Measurements from ENCODE around the gene XPO6. TPM values are rescaled to one million over a fixed set of nuclear protein-coding genes. Genes with fewer than 3 reads are reported as not detected.

The XPO6 gene
- polyA plus RNA-seq, 1 of the 3 experiments (the other 2 are of a cell fraction) = 97.1 TPM

GRCh38 chr16:28205974-28206373 is 5.8 kb downstream of the XPO6 start:
- 94% methylated on average over 4 of the region's 4 CpGs for WGBS (ENCODE audit: low lambda C conversion rate)
- CTCF ChIA-PET = no interaction called here
- Histone ChIP-seq H3K27ac (ENCODE audit: low read depth in 2 of 2, low read length in 1 of 2) (no peak overlapping the region), H3K27me3 (ENCODE audit: insufficient read depth) (no peaks in the 10 kb centered on the region), H3K9me2 (no peaks in the 10 kb centered on the region), H4K20me1 (ENCODE audit: insufficient read depth) (peaks cover 90% of the 10 kb centered on the region), H3K4me2 (no peak overlapping the region), H3K9ac (no peak overlapping the region), H3F3A (replicated peaks; ENCODE audit: insufficient read depth) (no peaks in the 10 kb centered on the region), H3K79me2 (ENCODE audit: insufficient read depth) (peaks cover 100% of the 10 kb centered on the region), H3K4me1 (ENCODE audit: control insufficient read depth in 1 of 2, insufficient read depth in 2 of 2, low read depth in 1 of 2, low read length in 1 of 2) (peaks cover 9 to 10% of the 10 kb centered on the region in 2 experiments; a peak in 2 of 4 replicates), H2AFZ (ENCODE audit: low read depth) (no peak overlapping the region), H3K36me3 (replicated peaks in 1 of 2; ENCODE audit: control insufficient read depth in 1 of 2, insufficient read depth in 2 of 2, low read length in 1 of 2) (peaks cover 25 to 38% of the 10 kb centered on the region in 2 experiments), H3K9me3 (no peaks in the 10 kb centered on the region), H3K4me3 (ENCODE audit: low read depth in 2 of 2, low read length in 1 of 2) (no peak overlapping the region)
- no peak for DNase-seq
- TF ChIP-seq CHD2 (IDR thresholded peaks at IDR 0.05; ENCODE audit: low read length, partially characterized antibody) (no peak), SMC3 (IDR thresholded peaks at IDR 0.05; ENCODE audit: low read depth, low read length) (no peak), FOXM1 (IDR thresholded peaks at IDR 0.05; ENCODE audit: low read depth) (no peak), RFX5 (IDR thresholded peaks at IDR 0.05; ENCODE audit: low read length) (no peak), MEF2A (IDR thresholded peaks at IDR 0.05; ENCODE audit: borderline replicate concordance, low read depth) (no peak), MAX (IDR thresholded peaks at IDR 0.05; ENCODE audit: low read depth) (no peak)
- POLR2A ChIA-PET = no interaction called here

GRCh38 chr16:28205117-28205899 is 6.5 kb downstream of the XPO6 start:
- no peak for DNase-seq
- no peak overlapping the region for H3K9ac ChIP-seq
- POLR2A ChIA-PET = no interaction called here
- CTCF ChIA-PET = no interaction called here
- no peak overlapping the region for H3K27ac ChIP-seq (ENCODE audit: low read depth in 2 of 2, low read length in 1 of 2)
- H2AFZ ChIP-seq (ENCODE audit: low read depth) = no peak overlapping the region
- peaks cover 85% of the 10 kb centered on the region for H4K20me1 ChIP-seq (ENCODE audit: insufficient read depth)
- no peak overlapping the region for H3K4me3 ChIP-seq (ENCODE audit: low read depth in 2 of 2, low read length in 1 of 2)
- no peak overlapping the region for H3K4me2 ChIP-seq
- peaks cover 25 to 41% of the 10 kb centered on the region in 2 experiments for H3K36me3 ChIP-seq (replicated peaks in 1 of 2; ENCODE audit: control insufficient read depth in 1 of 2, insufficient read depth in 2 of 2, low read length in 1 of 2)
- TF ChIP-seq ZBTB33 (IDR thresholded peaks at IDR 0.05; ENCODE audit: borderline replicate concordance, low read depth) = no peak
- peaks cover 100% of the 10 kb centered on the region for H3K79me2 ChIP-seq (ENCODE audit: insufficient read depth)
- H3K9me3 ChIP-seq = no peaks in the 10 kb centered on the region
- H3F3A ChIP-seq (replicated peaks; ENCODE audit: insufficient read depth) = no peaks in the 10 kb centered on the region
- no peaks in the 10 kb centered on the region for H3K27me3 ChIP-seq (ENCODE audit: insufficient read depth)
- H3K9me2 ChIP-seq = no peaks in the 10 kb centered on the region
- WGBS (ENCODE audit: low lambda C conversion rate) = 92% methylated on average over 5 of the region's 6 CpGs
- H3K4me1 ChIP-seq (ENCODE audit: control insufficient read depth in 1 of 2, insufficient read depth in 2 of 2, low read depth in 1 of 2, low read length in 1 of 2) = peaks cover 7 to 9% of the 10 kb centered on the region in 2 experiments; a peak in 2 of 4 replicates

- DNase-seq = no peak
- H3K9me3 ChIP-seq = no peaks in the 10 kb centered on the region
- H3K27me3 ChIP-seq (ENCODE audit: insufficient read depth) = no peaks in the 10 kb centered on the region
- peaks cover 3% of the 10 kb centered on the region for H3F3A ChIP-seq (replicated peaks; ENCODE audit: insufficient read depth)
- H4K20me1 ChIP-seq (ENCODE audit: insufficient read depth) = peaks cover 84% of the 10 kb centered on the region
- WGBS (ENCODE audit: low lambda C conversion rate) = 95% methylated on average over 6 of the region's 6 CpGs
- H3K36me3 ChIP-seq (replicated peaks in 1 of 2; ENCODE audit: control insufficient read depth in 1 of 2, insufficient read depth in 2 of 2, low read length in 1 of 2) = peaks cover 25 to 40% of the 10 kb centered on the region in 2 experiments
- no peak overlapping the region for H3K27ac ChIP-seq (ENCODE audit: low read depth in 2 of 2, low read length in 1 of 2)
- H3K4me2 ChIP-seq = no peak overlapping the region
- TF ChIP-seq SIN3A (IDR thresholded peaks at IDR 0.05; ENCODE audit: borderline replicate concordance, low read depth, low read length) (no peak), GABPA (IDR thresholded peaks at IDR 0.05; ENCODE audit: low read depth) (no peak), REST (IDR thresholded peaks at IDR 0.05; ENCODE audit: low read depth, low read length) (no peak), ELF1 (IDR thresholded peaks at IDR 0.05) (no peak), EP300 (IDR thresholded peaks at IDR 0.05; ENCODE audit: borderline replicate concordance in 1 of 2, low read depth in 1 of 2, low read length in 1 of 2) (no peak), RAD21 (IDR thresholded peaks at IDR 0.05; ENCODE audit: low read length) (no peak)
- ChIA-PET CTCF (no interaction called here), POLR2A (no interaction called here)
- no peak overlapping the region for H2AFZ ChIP-seq (ENCODE audit: low read depth)
- H3K79me2 ChIP-seq (ENCODE audit: insufficient read depth) = peaks cover 100% of the 10 kb centered on the region
- no peak overlapping the region for H3K9ac ChIP-seq
- no peaks in the 10 kb centered on the region for H3K9me2 ChIP-seq
- H3K4me3 ChIP-seq (ENCODE audit: low read depth in 2 of 2, low read length in 1 of 2) = no peak overlapping the region
- peaks cover under 1 to 2% of the 10 kb centered on the region in 2 experiments; a peak in 2 of 4 replicates for H3K4me1 ChIP-seq (ENCODE audit: control insufficient read depth in 1 of 2, insufficient read depth in 2 of 2, low read depth in 1 of 2, low read length in 1 of 2)
Measured at GRCh38 chr16:28204622-28205021, 7.1 kb downstream of the XPO6 start.
